ENCODE measurements around the gene NOTCH2. TPM values are rescaled to one million over a fixed set of nuclear protein-coding genes. Genes with fewer than 3 reads are reported as not detected.

Gene NOTCH2
- total and polyA plus RNA-seq, 9 of the 15 experiments (the other 6 are each of a cell fraction or from before 2014, with no cell fraction given): 0.04 to 1.2 (median 0.28) TPM; not detected in 1

DNA sequence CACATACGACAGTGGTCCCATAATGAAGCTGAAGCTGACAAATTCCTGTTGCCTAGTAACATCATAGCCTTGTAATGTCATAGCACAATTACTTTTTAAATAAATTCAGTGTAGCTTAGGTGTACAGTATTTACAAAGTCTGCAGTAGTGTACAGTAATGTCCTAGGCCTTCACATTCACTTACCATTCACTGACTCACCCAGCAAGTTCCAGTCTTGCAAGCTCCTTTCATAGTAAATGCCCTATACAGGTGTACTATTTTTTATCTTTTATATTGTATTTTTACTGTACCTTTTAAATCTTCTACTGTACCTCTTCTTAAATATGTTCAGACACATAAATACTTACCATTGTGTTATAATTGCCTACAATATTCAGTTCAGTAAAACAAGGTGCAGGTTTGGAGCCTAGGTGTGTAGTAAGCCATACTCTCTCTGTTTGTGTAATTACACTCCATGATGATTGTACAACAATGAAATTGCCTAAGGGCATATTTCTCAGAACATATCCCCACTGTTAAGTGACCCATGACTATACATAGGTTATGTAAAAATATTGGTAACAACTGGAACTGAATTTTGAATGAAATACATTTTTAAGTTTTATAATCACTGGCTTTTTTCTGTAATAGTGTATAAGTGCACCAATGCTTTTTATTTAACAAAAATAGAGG, 139.7 kb downstream of the NOTCH2 start:
- Histone ChIP-seq H2AFZ (ENCODE audit: low read depth, low read length) (no peak overlapping the region), H3K4me2 (ENCODE audit: insufficient read depth, low read length) (no peak overlapping the region), H3K9me3 (replicated peaks; ENCODE audit: control insufficient read depth, insufficient read depth, low read depth, low read length) (0 out of 2 replicates have a peak, but pooled peaks cover 2% of the 10 kb centered on the region), H3K36me3 (ENCODE audit: control insufficient read depth, insufficient read depth, low read length) (no peaks in the 10 kb centered on the region), H3K4me1 (replicated peaks in 1 of 2; ENCODE audit: control insufficient read depth in 2 of 2, insufficient read depth in 2 of 2, low read length in 2 of 2) (no peaks in the 10 kb centered on the region), H3K4me3 (no peak overlapping the region), H3K79me2 (ENCODE audit: control insufficient read depth, insufficient read depth, low read length) (no peaks in the 10 kb centered on the region), H3K9me1 (ENCODE audit: control insufficient read depth, insufficient read depth, low read length) (no peaks in the 10 kb centered on the region), H3K9ac (ENCODE audit: insufficient read depth in 1 of 2, low read depth in 2 of 2, low read length in 2 of 2) (no peak overlapping the region), H4K20me1 (replicated peaks; ENCODE audit: control insufficient read depth, insufficient read depth, low read length) (no peaks in the 10 kb centered on the region), H3K27me3 (ENCODE audit: control insufficient read depth in 2 of 2, insufficient read depth in 2 of 2, low read length in 2 of 2) (peaks cover 7 to 21% of the 10 kb centered on the region in 2 experiments; a peak in 4 of 5 replicates), H3K27ac (ENCODE audit: extremely low read depth, low read depth, low read length) (no peak overlapping the region)
- BruUV-seq (replicated peaks): no TSS peak
- WGBS (ENCODE audit: insufficient coverage, low coverage, missing lambda C conversion rate): 0% methylated on average over 1 of the region's 1 CpG
- ChIA-PET CTCF (ENCODE audit: low intra/inter-chr PET ratio) (no interaction called here), POLR2A (interaction anchor here (1.2 kb wide), 1 partner anchor 10 kb away, joined by 4 read pairs; no protein-coding TSS in a partner anchor)
- intact Hi-C loops (cut with micrococcal nuclease) (loop anchor here (2.0 to 10.0 kb wide), 2 partner anchors 15 to 45 kb away; no protein-coding TSS in a partner anchor), in situ Hi-C loops (cut with MboI) (no loop called here)
- ATAC-seq (no peak), FAIRE-seq (no peak), DNase-seq (ENCODE audit: extremely low read depth in 1 of 4, low spot score in 3 of 4) (no peak)
- TF ChIP-seq KLF1 (tag; IDR thresholded peaks at IDR 0.05) (no peak), CLOCK (CRISPR knock-in tag; IDR thresholded peaks at IDR 0.05; ENCODE audit: borderline replicate concordance) (no peak), PURB (CRISPR knock-in tag; IDR thresholded peaks at IDR 0.05; ENCODE audit: low read depth) (no peak), RFX1 (IDR thresholded peaks at IDR 0.05) (no peak), ZNF165 (CRISPR knock-in tag; IDR thresholded peaks at IDR 0.05; ENCODE audit: borderline replicate concordance) (no peak)
- TF ChIP-seq, protein P1, sequence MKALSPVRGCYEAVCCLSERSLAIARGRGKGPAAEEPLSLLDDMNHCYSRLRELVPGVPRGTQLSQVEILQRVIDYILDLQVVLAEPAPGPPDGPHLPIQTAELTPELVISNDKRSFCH (CRISPR knock-in tag; IDR thresholded peaks at IDR 0.05): no peak
- TF ChIP-seq, protein P1 (tag; IDR thresholded peaks at IDR 0.05): no peak
- TF ChIP-seq, protein P2, sequence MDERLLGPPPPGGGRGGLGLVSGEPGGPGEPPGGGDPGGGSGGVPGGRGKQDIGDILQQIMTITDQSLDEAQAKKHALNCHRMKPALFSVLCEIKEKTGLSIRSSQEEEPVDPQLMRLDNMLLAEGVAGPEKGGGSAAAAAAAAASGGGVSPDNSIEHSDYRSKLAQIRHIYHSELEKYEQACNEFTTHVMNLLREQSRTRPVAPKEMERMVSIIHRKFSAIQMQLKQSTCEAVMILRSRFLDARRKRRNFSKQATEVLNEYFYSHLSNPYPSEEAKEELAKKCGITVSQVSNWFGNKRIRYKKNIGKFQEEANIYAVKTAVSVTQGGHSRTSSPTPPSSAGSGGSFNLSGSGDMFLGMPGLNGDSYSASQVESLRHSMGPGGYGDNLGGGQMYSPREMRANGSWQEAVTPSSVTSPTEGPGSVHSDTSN (CRISPR knock-in tag; IDR thresholded peaks at IDR 0.05; ENCODE audit: low read depth): no peak
- TF ChIP-seq, protein P2 (tag; conservative IDR thresholded peaks at IDR 0.05; ENCODE audit: low read depth): no peak

All from K562 (cell line).